ENCODE results near the gene WDR77. TPM values are rescaled to one million over a fixed set of nuclear protein-coding genes. Genes with fewer than 3 reads are reported as not detected.

WDR77 gene
- total and polyA plus RNA-seq, 2 experiments from 2014 or later: 34.3 to 45.8 TPM

- Histone ChIP-seq H3K79me2 (ENCODE audit: insufficient read depth) (peaks cover 76% of the 10 kb centered on the region), H3K4me3 (peak overlapping the region; percentile 95)
- 96% methylated on average over 4 of the region's 4 CpGs for WGBS, 2 experiments (ENCODE audit: low coverage in 1 of 2, low lambda C conversion rate in 2 of 2, missing lambda C conversion rate in 2 of 2)
These were observed 1.8 kb downstream of the WDR77 start for GRCh38 chr1:111446967-111447892.

GRCh38 chr1:111446546-111446945, 2.5 kb downstream of the WDR77 start:
- H3K79me2 ChIP-seq (ENCODE audit: insufficient read depth): peaks cover 70% of the 10 kb centered on the region
- H3K9me2 ChIP-seq (ENCODE audit: insufficient read depth): no peaks in the 10 kb centered on the region
- no peaks in the 10 kb centered on the region for H4K20me1 ChIP-seq (ENCODE audit: insufficient read depth)
- 95 to 98% methylated on average over 4 of the region's 4 CpGs for WGBS, 2 experiments (ENCODE audit: low coverage in 1 of 2, low lambda C conversion rate in 2 of 2, missing lambda C conversion rate in 2 of 2)
- H2AFZ ChIP-seq: no peak overlapping the region
- no peaks in the 10 kb centered on the region for H3F3A ChIP-seq (ENCODE audit: insufficient read depth)
- no peak overlapping the region for H3K4me2 ChIP-seq (ENCODE audit: unreplicated experiment)
- TF ChIP-seq EZH2 (IDR thresholded peaks at IDR 0.05; ENCODE audit: insufficient read depth, poor library complexity, severe bottlenecking) (no peak), EZH2phosphoT487 (IDR thresholded peaks at IDR 0.05; ENCODE audit: insufficient read depth, low read depth) (no peak)
- H3K27ac ChIP-seq: no peak overlapping the region
- H3K9ac ChIP-seq: no peak overlapping the region
- H3K36me3 ChIP-seq (ENCODE audit: low read depth): peaks cover 29% of the 10 kb centered on the region
- peaks cover 15% of the 10 kb centered on the region for H3K4me1 ChIP-seq (ENCODE audit: insufficient read depth)
- H3K9me3 ChIP-seq (ENCODE audit: low read depth): no peaks in the 10 kb centered on the region
- in situ Hi-C loops (cut with MboI): no loop called here
- no peak overlapping the region for H3K4me3 ChIP-seq
- no peaks in the 10 kb centered on the region for H3K27me3 ChIP-seq (replicated peaks; ENCODE audit: insufficient read depth)
- no peak for DNase-seq

More at GRCh38 chr1:111446967-111447892, 1.8 kb downstream of the WDR77 start:
- H3K4me1 ChIP-seq (ENCODE audit: insufficient read depth): peaks cover 15% of the 10 kb centered on the region
- H3K4me2 ChIP-seq (ENCODE audit: unreplicated experiment): peak overlapping the region; percentile 92
- H3K27me3 ChIP-seq (replicated peaks; ENCODE audit: insufficient read depth): no peaks in the 10 kb centered on the region
- no peak for TF ChIP-seq EZH2phosphoT487 (IDR thresholded peaks at IDR 0.05; ENCODE audit: insufficient read depth, low read depth)
- no peak for TF ChIP-seq EZH2 (IDR thresholded peaks at IDR 0.05; ENCODE audit: insufficient read depth, poor library complexity, severe bottlenecking)
- in situ Hi-C loops (cut with MboI): no loop called here
- H3K9me3 ChIP-seq (ENCODE audit: low read depth): no peaks in the 10 kb centered on the region
- no peak for DNase-seq
- H3F3A ChIP-seq (ENCODE audit: insufficient read depth): no peaks in the 10 kb centered on the region
- H4K20me1 ChIP-seq (ENCODE audit: insufficient read depth): no peaks in the 10 kb centered on the region
- H3K27ac ChIP-seq: no peak overlapping the region
- H3K9me2 ChIP-seq (ENCODE audit: insufficient read depth): no peaks in the 10 kb centered on the region
- H3K9ac ChIP-seq: peak overlapping the region; percentile 94
- H2AFZ ChIP-seq: no peak overlapping the region
- H3K36me3 ChIP-seq (ENCODE audit: low read depth): peaks cover 24% of the 10 kb centered on the region

- H2AFZ ChIP-seq: no peak overlapping the region
- TF ChIP-seq EZH2phosphoT487 (IDR thresholded peaks at IDR 0.05; ENCODE audit: insufficient read depth, low read depth): no peak
- TF ChIP-seq EZH2 (IDR thresholded peaks at IDR 0.05; ENCODE audit: insufficient read depth, poor library complexity, severe bottlenecking): no peak
- H3K9me3 ChIP-seq (ENCODE audit: low read depth): no peaks in the 10 kb centered on the region
These were observed 5.0 kb downstream of the WDR77 start for GRCh38 chr1:111444031-111444430.

GRCh38 chr1:111442457-111442856, 6.6 kb downstream of the WDR77 start:
- no peak for DNase-seq
- peaks cover 58% of the 10 kb centered on the region for H3K36me3 ChIP-seq (ENCODE audit: low read depth)
- H4K20me1 ChIP-seq (ENCODE audit: insufficient read depth): no peaks in the 10 kb centered on the region; the same call in 1 of the 2 replicates
- H3K9me3 ChIP-seq (ENCODE audit: low read depth): no peaks in the 10 kb centered on the region
- H2AFZ ChIP-seq: no peak overlapping the region
- no peaks in the 10 kb centered on the region for H3K9me2 ChIP-seq (ENCODE audit: insufficient read depth)
- no peak overlapping the region for H3K4me3 ChIP-seq
- in situ Hi-C loops (cut with MboI): no loop called here
- no peak overlapping the region for H3K4me2 ChIP-seq (ENCODE audit: unreplicated experiment)
- H3K27ac ChIP-seq: no peak overlapping the region
- no peaks in the 10 kb centered on the region for H3K27me3 ChIP-seq (replicated peaks; ENCODE audit: insufficient read depth)
- TF ChIP-seq EZH2phosphoT487 (IDR thresholded peaks at IDR 0.05; ENCODE audit: insufficient read depth, low read depth): no peak
- TF ChIP-seq EZH2 (IDR thresholded peaks at IDR 0.05; ENCODE audit: insufficient read depth, poor library complexity, severe bottlenecking): no peak
- H3K79me2 ChIP-seq (ENCODE audit: insufficient read depth): peaks cover 32% of the 10 kb centered on the region
- H3F3A ChIP-seq (ENCODE audit: insufficient read depth): peaks cover 7% of the 10 kb centered on the region; the same call in 1 of the 2 replicates
- H3K4me1 ChIP-seq (ENCODE audit: insufficient read depth): no peaks in the 10 kb centered on the region
- WGBS, 2 experiments (ENCODE audit: low coverage in 1 of 2, low lambda C conversion rate in 2 of 2, missing lambda C conversion rate in 2 of 2): 77 to 81% methylated on average over 4 of the region's 4 CpGs
- H3K9ac ChIP-seq: no peak overlapping the region

More at GRCh38 chr1:111444031-111444430, 5.0 kb downstream of the WDR77 start:
- H3K27ac ChIP-seq: no peak overlapping the region
- no peak for DNase-seq
- peaks cover 47% of the 10 kb centered on the region for H3K79me2 ChIP-seq (ENCODE audit: insufficient read depth)
- peaks cover 2% of the 10 kb centered on the region; the same call in 1 of the 2 replicates for H3F3A ChIP-seq (ENCODE audit: insufficient read depth)
- in situ Hi-C loops (cut with MboI): no loop called here
- no peak overlapping the region for H3K9ac ChIP-seq
- H3K36me3 ChIP-seq (ENCODE audit: low read depth): peaks cover 44% of the 10 kb centered on the region
- no peak overlapping the region for H3K4me3 ChIP-seq
- WGBS, 2 experiments (ENCODE audit: low coverage in 1 of 2, low lambda C conversion rate in 2 of 2, missing lambda C conversion rate in 2 of 2): 86 to 90% methylated on average over 3 of the region's 3 CpGs
- no peaks in the 10 kb centered on the region for H3K4me1 ChIP-seq (ENCODE audit: insufficient read depth)
- no peak overlapping the region for H3K4me2 ChIP-seq (ENCODE audit: unreplicated experiment)
- H3K27me3 ChIP-seq (replicated peaks; ENCODE audit: insufficient read depth): no peaks in the 10 kb centered on the region
- H4K20me1 ChIP-seq (ENCODE audit: insufficient read depth): no peaks in the 10 kb centered on the region; the same call in 1 of the 2 replicates
- no peaks in the 10 kb centered on the region for H3K9me2 ChIP-seq (ENCODE audit: insufficient read depth)

Data from GM23248 (cell line).